HEK293T (cell line): Measurements from ENCODE around the gene KCNN3.

Experiments
- BHLHE40 ChIP-seq: fragments of 450-650 bp; IDR thresholded peaks from 2 replicates; pipeline ENCODE4 v1.6.1; 2016; ENCODE audit warnings: mild to moderate bottlenecking, moderate library complexity, borderline replicate concordance
- FOXM1 ChIP-seq: fragments of 450-650 bp; IDR thresholded peaks from 2 replicates; pipeline ENCODE4 v1.6.1; 2017; ENCODE audit warnings: mild to moderate bottlenecking, borderline replicate concordance
- NFRKB ChIP-seq: fragments of 450-650 bp; IDR thresholded peaks from 2 replicates; pipeline ENCODE4 v1.6.1; 2016; ENCODE audit warnings: mild to moderate bottlenecking, moderate library complexity
- SP1 ChIP-seq: fragments of 450-650 bp; IDR thresholded peaks from 2 replicates; pipeline ENCODE4 v1.6.1; 2017
- SUZ12 ChIP-seq: fragments of 450-650 bp; IDR thresholded peaks from 2 replicates; pipeline ENCODE4 v1.6.1; 2016; ENCODE audit warnings: mild to moderate bottlenecking
- TF ChIP-seq, protein P1 (sequence below): fragments of 450-650 bp; IDR thresholded peaks from 2 replicates; pipeline ENCODE4 v1.6.1; 2016

DNA sequence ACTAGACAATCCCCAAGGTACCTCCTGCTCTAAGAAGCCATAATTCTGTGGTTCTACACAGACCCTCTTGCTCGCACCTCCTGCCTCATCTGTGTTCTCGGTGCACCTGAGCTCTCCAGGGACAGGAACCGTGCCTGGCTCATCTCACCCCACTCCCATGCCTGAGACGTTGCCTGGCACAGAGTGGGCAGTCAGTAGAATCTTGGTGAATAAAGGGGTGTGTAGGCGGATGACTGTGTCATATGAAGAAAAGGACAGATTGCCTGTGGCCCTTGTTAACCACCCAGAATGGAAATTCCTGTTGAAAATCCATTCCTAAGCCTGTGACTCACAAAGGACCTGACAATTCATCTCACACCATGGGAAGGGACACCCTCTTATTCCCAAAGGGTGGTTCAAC, 92.9 kb downstream of the KCNN3 start:
- TF ChIP-seq FOXM1 (no peak), NFRKB (no peak), SP1 (no peak), SUZ12 (no peak), BHLHE40 (no peak)
- TF ChIP-seq, protein P1, sequence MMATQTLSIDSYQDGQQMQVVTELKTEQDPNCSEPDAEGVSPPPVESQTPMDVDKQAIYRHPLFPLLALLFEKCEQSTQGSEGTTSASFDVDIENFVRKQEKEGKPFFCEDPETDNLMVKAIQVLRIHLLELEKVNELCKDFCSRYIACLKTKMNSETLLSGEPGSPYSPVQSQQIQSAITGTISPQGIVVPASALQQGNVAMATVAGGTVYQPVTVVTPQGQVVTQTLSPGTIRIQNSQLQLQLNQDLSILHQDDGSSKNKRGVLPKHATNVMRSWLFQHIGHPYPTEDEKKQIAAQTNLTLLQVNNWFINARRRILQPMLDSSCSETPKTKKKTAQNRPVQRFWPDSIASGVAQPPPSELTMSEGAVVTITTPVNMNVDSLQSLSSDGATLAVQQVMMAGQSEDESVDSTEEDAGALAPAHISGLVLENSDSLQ: no peak
